ENCODE results near the gene IFI44. TPM values are rescaled to one million over a fixed set of nuclear protein-coding genes. Genes with fewer than 3 reads are reported as not detected.

The IFI44 gene
- total and polyA plus RNA-seq, 12 donors = 14.9 to 87.1 (median 34.0) TPM

GRCh38 chr1:78676347-78676982, 26.8 kb downstream of the IFI44 start:
- no peak overlapping the region for H3K27ac ChIP-seq
- H3K4me1 ChIP-seq (replicated peaks in 1 of 2) = no peaks in the 10 kb centered on the region
- intact Hi-C loops (cut with DNase I) = no loop called here
- DNase-seq = peak; percentile 43 to 80 (median 61)
- no peak for TF ChIP-seq POLR2A (IDR thresholded peaks at IDR 0.05)
- TF ChIP-seq, protein P1, sequence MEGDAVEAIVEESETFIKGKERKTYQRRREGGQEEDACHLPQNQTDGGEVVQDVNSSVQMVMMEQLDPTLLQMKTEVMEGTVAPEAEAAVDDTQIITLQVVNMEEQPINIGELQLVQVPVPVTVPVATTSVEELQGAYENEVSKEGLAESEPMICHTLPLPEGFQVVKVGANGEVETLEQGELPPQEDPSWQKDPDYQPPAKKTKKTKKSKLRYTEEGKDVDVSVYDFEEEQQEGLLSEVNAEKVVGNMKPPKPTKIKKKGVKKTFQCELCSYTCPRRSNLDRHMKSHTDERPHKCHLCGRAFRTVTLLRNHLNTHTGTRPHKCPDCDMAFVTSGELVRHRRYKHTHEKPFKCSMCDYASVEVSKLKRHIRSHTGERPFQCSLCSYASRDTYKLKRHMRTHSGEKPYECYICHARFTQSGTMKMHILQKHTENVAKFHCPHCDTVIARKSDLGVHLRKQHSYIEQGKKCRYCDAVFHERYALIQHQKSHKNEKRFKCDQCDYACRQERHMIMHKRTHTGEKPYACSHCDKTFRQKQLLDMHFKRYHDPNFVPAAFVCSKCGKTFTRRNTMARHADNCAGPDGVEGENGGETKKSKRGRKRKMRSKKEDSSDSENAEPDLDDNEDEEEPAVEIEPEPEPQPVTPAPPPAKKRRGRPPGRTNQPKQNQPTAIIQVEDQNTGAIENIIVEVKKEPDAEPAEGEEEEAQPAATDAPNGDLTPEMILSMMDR (IDR thresholded peaks at IDR 0.05) = peak; percentile 73 to 95 (median 84)
- H3K4me3 ChIP-seq = no peak overlapping the region
- no peaks in the 10 kb centered on the region for H3K36me3 ChIP-seq (replicated peaks in 1 of 2)
- H3K9me3 ChIP-seq (replicated peaks in 1 of 3) = no peaks in the 10 kb centered on the region
- no peaks in the 10 kb centered on the region for H3K27me3 ChIP-seq
- WGBS, 4 donors = 27 to 39% (median 32%) methylated on average over 9 of the region's 9 CpGs

DNA sequence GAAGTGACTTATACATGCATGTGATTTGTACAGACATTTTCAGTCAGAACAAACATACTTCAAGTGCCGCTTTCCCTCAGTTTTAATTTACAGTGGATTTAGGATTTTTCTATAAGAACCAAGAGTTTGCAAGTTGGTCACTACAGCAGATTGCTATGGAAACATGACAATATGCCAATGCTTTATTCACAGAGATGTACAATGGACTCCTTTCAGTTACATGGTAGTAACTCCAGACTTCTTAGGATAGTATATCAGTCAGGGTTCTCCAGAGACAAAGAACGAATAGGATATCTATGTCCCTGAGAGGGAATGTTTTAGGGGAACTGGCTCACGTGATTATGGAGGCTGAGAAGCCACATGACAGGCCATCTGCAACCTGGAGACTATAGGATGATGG, 27.4 kb downstream of the IFI44 start:
- no peaks in the 10 kb centered on the region for H3K4me1 ChIP-seq (replicated peaks in 1 of 2)
- no peaks in the 10 kb centered on the region for H3K36me3 ChIP-seq (replicated peaks in 1 of 2)
- WGBS, 4 donors = 41 to 56% (median 50%) methylated on average over 3 of the region's 3 CpGs
- no peak overlapping the region for H3K27ac ChIP-seq
- no peak for DNase-seq
- no peaks in the 10 kb centered on the region for H3K9me3 ChIP-seq (replicated peaks in 1 of 3)
- H3K27me3 ChIP-seq = no peaks in the 10 kb centered on the region
- TF ChIP-seq, protein P1 (IDR thresholded peaks at IDR 0.05) = no peak
- no peak for TF ChIP-seq POLR2A (IDR thresholded peaks at IDR 0.05)
- H3K4me3 ChIP-seq = no peak overlapping the region
- intact Hi-C loops (cut with DNase I) = no loop called here

DNA sequence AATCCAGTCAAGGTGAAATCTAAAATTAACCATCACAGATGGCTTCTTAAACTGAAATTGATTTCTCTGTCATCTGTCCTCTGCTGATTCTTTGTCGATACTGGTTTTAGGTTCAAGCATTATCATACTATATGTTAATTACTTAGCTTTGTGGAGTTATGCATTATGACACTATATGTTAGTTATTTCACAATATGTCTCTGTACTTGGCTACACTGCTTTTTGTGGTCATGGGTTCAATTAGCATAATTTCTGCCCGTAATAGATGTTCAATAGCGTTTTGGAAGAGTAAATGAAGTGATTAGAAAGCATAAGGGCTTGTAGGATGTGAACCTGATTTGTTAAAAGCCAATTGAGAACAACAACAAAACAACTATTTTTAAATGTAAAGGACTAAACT, 28.2 kb downstream of the IFI44 start:
- TF ChIP-seq, protein P1 (IDR thresholded peaks at IDR 0.05) = no peak
- TF ChIP-seq POLR2A (IDR thresholded peaks at IDR 0.05) = no peak
- Histone ChIP-seq H3K9me3 (replicated peaks in 1 of 3) (no peaks in the 10 kb centered on the region), H3K4me3 (no peak overlapping the region), H3K36me3 (replicated peaks in 1 of 2) (no peaks in the 10 kb centered on the region), H3K4me1 (replicated peaks in 1 of 2) (no peaks in the 10 kb centered on the region), H3K27me3 (no peaks in the 10 kb centered on the region), H3K27ac (no peak overlapping the region)
- intact Hi-C loops (cut with DNase I) = no loop called here
- no peak for DNase-seq
- WGBS, 4 donors = 89 to 92% (median 91%) methylated on average over 3 of the region's 3 CpGs

- H3K36me3 ChIP-seq (replicated peaks in 1 of 2) = no peaks in the 10 kb centered on the region
- intact Hi-C loops (cut with DNase I) = no loop called here
- no peak for DNase-seq
These were observed 28.7 kb downstream of the IFI44 start for GRCh38 chr1:78678324-78678723.

More at GRCh38 chr1:78678324-78678723, 28.7 kb downstream of the IFI44 start:
- H3K27me3 ChIP-seq = no peaks in the 10 kb centered on the region
- H3K4me1 ChIP-seq (replicated peaks in 1 of 2) = no peaks in the 10 kb centered on the region
- no peak overlapping the region for H3K27ac ChIP-seq
- no peaks in the 10 kb centered on the region for H3K9me3 ChIP-seq (replicated peaks in 1 of 3)
- TF ChIP-seq, protein P1 (IDR thresholded peaks at IDR 0.05) = no peak
- TF ChIP-seq POLR2A (IDR thresholded peaks at IDR 0.05) = no peak
- no peak overlapping the region for H3K4me3 ChIP-seq

Data from adrenal gland (tissue), 12 donors.